Activated CD4-positive, CD25-positive, alpha-beta regulatory T cell treated with anti-CD3 and anti-CD28 coated beads, Interleukin-2, amount 50 U/mL, for 72 hours (primary cell): ENCODE results near the gene C1QTNF12.

Experiments used
- DNase-seq: peaks from one replicate; pipeline ENCODE4 v3.0.0; 2021

Gene C1QTNF12

GRCh38 chr1:1246577-1247340 lies at the start of gene C1QTNF12:
Gene C1QTNF12, minus strand, starts transcription at chr1:1246722. Its CDS starts 32 bp downstream, at chr1:1246690.
- DNase-seq: no peak

- DNase-seq: no peak
These were observed 48.8 kb upstream of the C1QTNF12 start for GRCh38 chr1:1295154-1295923.

GRCh38 chr1:1294250-1294890 lies 47.8 kb upstream of the C1QTNF12 start:
- no peak for DNase-seq

GRCh38 chr1:1293263-1294249 lies 47.0 kb upstream of the C1QTNF12 start:
- DNase-seq: no peak

- no peak for DNase-seq
These were observed 46.3 kb upstream of the C1QTNF12 start for GRCh38 chr1:1292851-1293250.

- DNase-seq: no peak
These were observed 45.9 kb upstream of the C1QTNF12 start for GRCh38 chr1:1292442-1292779.

GRCh38 chr1:1291548-1292441 lies 45.3 kb upstream of the C1QTNF12 start:
- no peak for DNase-seq

GRCh38 chr1:1291023-1291528 lies 44.6 kb upstream of the C1QTNF12 start:
- DNase-seq: no peak

- DNase-seq: peak; percentile 72
These were observed 43.8 kb upstream of the C1QTNF12 start for GRCh38 chr1:1290238-1290731.

- DNase-seq: no peak
These were observed 41.0 kb upstream of the C1QTNF12 start for GRCh38 chr1:1287288-1288110.

GRCh38 chr1:1286313-1287261 lies 40.1 kb upstream of the C1QTNF12 start:
- no peak for DNase-seq

GRCh38 chr1:1285611-1286311 lies 39.2 kb upstream of the C1QTNF12 start:
- DNase-seq: no peak

GRCh38 chr1:1285102-1285571 lies 38.6 kb upstream of the C1QTNF12 start:
- no peak for DNase-seq

- no peak for DNase-seq
These were observed 37.9 kb upstream of the C1QTNF12 start for GRCh38 chr1:1284221-1285101.

- DNase-seq: no peak
These were observed 37.3 kb upstream of the C1QTNF12 start for GRCh38 chr1:1283821-1284220.

GRCh38 chr1:1282998-1283397 lies 36.5 kb upstream of the C1QTNF12 start:
- DNase-seq: no peak
